Activated CD8-positive, alpha-beta memory T cell treated with anti-CD3 and anti-CD28 coated beads for 36 hours (primary cell): ENCODE measurements around the gene ACVRL1. TPM values are rescaled to one million over a fixed set of nuclear protein-coding genes. Genes with fewer than 3 reads are reported as not detected.

ENCODE experiments used
- CTCF ChIA-PET: fragments of 350-600 bp; sonication (Branson Sonifier 250); formaldehyde crosslinking; loops from one replicate; lab custom pipeline; 2021; ENCODE audit warnings: antibody characterized with exemption; lab: Charles Lee
- POLR2A ChIA-PET: fragments of 350-600 bp; sonication (Branson Sonifier 250); formaldehyde crosslinking; loops from one replicate; lab custom pipeline; 2021; ENCODE audit warnings: antibody characterized with exemption; lab: Charles Lee
- total RNA-seq, 2 experiments: library from RNA; stranded (reverse); gene quantifications; one replicate each; pipeline ENCODE4 v1.2.3, GENCODE V29; 2021

Gene ACVRL1
- total RNA-seq, 2 experiments from 2014 or later, result not detected

- CTCF ChIA-PET, result no interaction called here
- POLR2A ChIA-PET, result no interaction called here
Observed at GRCh38 chr12:51891843-51892242, 15.5 kb upstream of the ACVRL1 start.

GRCh38 chr12:51893786-51894185, 13.5 kb upstream of the ACVRL1 start:
- POLR2A ChIA-PET, result no interaction called here
- CTCF ChIA-PET, result interaction anchor here (1.6 kb wide), 1 partner anchor 29 kb away, joined by 3 read pairs; no protein-coding TSS in a partner anchor

- ChIA-PET CTCF (interaction anchor here (2.8 kb wide), 1 partner anchor 28 kb away, joined by 6 read pairs; no protein-coding TSS in a partner anchor), POLR2A (no interaction called here)
Observed at GRCh38 chr12:51895378-51896135, 11.7 kb upstream of the ACVRL1 start.

- ChIA-PET CTCF (interaction anchor here (2.8 kb wide), 1 partner anchor 27 kb away, joined by 6 read pairs; no protein-coding TSS in a partner anchor), POLR2A (no interaction called here)
Observed at GRCh38 chr12:51896236-51896635, 11.1 kb upstream of the ACVRL1 start.

- ChIA-PET POLR2A (no interaction called here), CTCF (interaction anchor here (2.8 kb wide), 1 partner anchor 26 kb away, joined by 6 read pairs; no protein-coding TSS in a partner anchor)
Observed at GRCh38 chr12:51897181-51897580, 10.1 kb upstream of the ACVRL1 start.

GRCh38 chr12:51898506-51898905, 8.8 kb upstream of the ACVRL1 start:
- CTCF ChIA-PET, result interaction anchor here (0.7 kb wide), 1 partner anchor 342 kb away, joined by 3 read pairs; no protein-coding TSS in a partner anchor
- POLR2A ChIA-PET, result no interaction called here

- ChIA-PET CTCF (no interaction called here), POLR2A (no interaction called here)
Observed at GRCh38 chr12:51898937-51899336, 8.4 kb upstream of the ACVRL1 start.

GRCh38 chr12:51900323-51900889, 6.9 kb upstream of the ACVRL1 start:
- CTCF ChIA-PET, result no interaction called here
- POLR2A ChIA-PET, result no interaction called here

- ChIA-PET CTCF (interaction anchor here (0.7 kb wide), 1 partner anchor 92 kb away, joined by 3 read pairs; no protein-coding TSS in a partner anchor), POLR2A (no interaction called here)
Observed at GRCh38 chr12:51901121-51901817, 6.0 kb upstream of the ACVRL1 start.

- ChIA-PET POLR2A (no interaction called here), CTCF (interaction anchor here (0.5 to 0.7 kb wide), 2 partner anchors 92 to 1036 kb away, joined by 3 read pairs; no protein-coding TSS in a partner anchor)
Observed at GRCh38 chr12:51901881-51902280, 5.4 kb upstream of the ACVRL1 start.

GRCh38 chr12:51904951-51905470, 2.3 kb upstream of the ACVRL1 start:
- CTCF ChIA-PET, result no interaction called here

GRCh38 chr12:51905471-51906429, 1.6 kb upstream of the ACVRL1 start:
- ChIA-PET POLR2A (no interaction called here), CTCF (interaction anchor here (0.6 to 1.4 kb wide), 2 partner anchors 17 to 24 kb away, joined by 3 to 4 read pairs; no protein-coding TSS in a partner anchor)

More at GRCh38 chr12:51904951-51905470, 2.3 kb upstream of the ACVRL1 start:
- POLR2A ChIA-PET, result no interaction called here

- ChIA-PET POLR2A (no interaction called here), CTCF (interaction anchor here (0.6 to 1.4 kb wide), 2 partner anchors 16 to 25 kb away, joined by 3 to 4 read pairs; no protein-coding TSS in a partner anchor)
Observed at GRCh38 chr12:51906430-51907082, 748 bp upstream of the ACVRL1 start.

GRCh38 chr12:51907856-51908425, 637 bp downstream of the ACVRL1 start:
- ChIA-PET POLR2A (no interaction called here), CTCF (no interaction called here)

- ChIA-PET CTCF (no interaction called here), POLR2A (no interaction called here)
Observed at GRCh38 chr12:51908876-51909592, 1.7 kb downstream of the ACVRL1 start.

- POLR2A ChIA-PET, result no interaction called here
- CTCF ChIA-PET, result no interaction called here
Observed at GRCh38 chr12:51910168-51910567, 2.9 kb downstream of the ACVRL1 start.

GRCh38 chr12:51910691-51911090, 3.4 kb downstream of the ACVRL1 start:
- CTCF ChIA-PET, result no interaction called here
- POLR2A ChIA-PET, result no interaction called here
